Mononuclear cell (primary cell): ENCODE data around the gene UBQLN4. TPM values are rescaled to one million over a fixed set of nuclear protein-coding genes. Genes with fewer than 3 reads are reported as not detected.

ENCODE experiments used
- H3K27me3 ChIP-seq: 2 replicates; pipeline ENCODE4 v1.6.0; 2011; ENCODE audit warnings: low read length, control low read depth; ENCODE audit not compliant: insufficient read depth
- H3K4me1 ChIP-seq: 2 replicates; pipeline ENCODE4 v1.5.1; 2011; ENCODE audit warnings: mild to moderate bottlenecking, low read length, control low read depth; ENCODE audit not compliant: insufficient read depth
- H3K4me3 ChIP-seq: 2 replicates; pipeline ENCODE4 v1.5.1; 2011; ENCODE audit warnings: mild to moderate bottlenecking, low read length, moderate library complexity
- H3K9me3 ChIP-seq: 2 replicates; pipeline ENCODE4 v1.5.1; 2011; ENCODE audit warnings: low read depth, mild to moderate bottlenecking, control low read depth, low read length
- total RNA-seq: library from RNA; depleted of rRNA; stranded (reverse); fragments of >200 nt; gene quantifications from one replicate; pipeline ENCODE4 v1.2.3, GENCODE V29; 2012

The UBQLN4 gene
- 7.1 TPM for total RNA-seq

DNA sequence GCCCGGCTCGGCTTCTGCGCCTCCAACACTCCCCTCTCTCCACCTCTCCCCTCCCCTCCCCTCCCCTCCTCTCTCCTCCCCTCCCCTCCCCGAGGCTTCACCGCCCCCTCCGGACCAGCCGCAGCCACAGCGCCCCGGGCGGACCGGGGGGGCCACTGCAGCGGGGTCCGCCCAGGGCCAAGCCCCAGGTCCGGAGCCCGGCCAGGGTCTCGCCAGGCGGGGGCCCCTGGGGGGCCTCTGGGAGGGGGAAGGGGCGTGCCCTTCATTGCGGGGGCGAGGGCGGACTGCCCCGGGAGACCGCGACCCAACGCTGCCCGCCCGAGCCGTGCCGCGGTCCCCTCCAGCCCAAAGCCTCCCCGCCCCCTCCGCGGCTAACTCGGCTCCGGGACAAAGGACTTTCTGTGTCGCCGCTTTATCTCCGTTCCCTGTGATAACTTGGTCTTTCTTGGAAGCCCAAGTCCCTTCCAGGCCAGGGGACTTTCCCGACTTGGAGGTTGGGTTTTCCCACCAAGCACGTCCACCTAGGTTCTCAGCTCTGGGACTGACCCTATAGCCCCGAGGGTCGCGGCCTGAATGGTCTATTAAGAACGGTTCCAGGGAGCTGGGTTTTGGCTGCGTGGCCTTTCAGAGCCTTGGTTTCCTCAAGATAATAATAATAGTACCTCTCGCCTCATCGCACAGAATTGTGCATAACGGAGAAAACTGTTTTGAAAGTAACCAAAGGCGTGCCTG, at the start of gene UBQLN4:
UBQLN4 (minus strand) TSS at position 31 of the 732 bp plus-strand sequence. CDS start 97 bp downstream, outside the sequence.
- Histone ChIP-seq H3K4me1 (peaks cover 24% of the 10 kb centered on the region), H3K27me3 (no peaks in the 10 kb centered on the region), H3K9me3 (no peaks in the 10 kb centered on the region), H3K4me3 (peak within 1 kb of the TSS; percentile 92)

GRCh38 chr1:156102633-156103511, 49.3 kb upstream of the UBQLN4 start:
- H3K27me3 ChIP-seq: peaks cover 11% of the 10 kb centered on the region
- peaks cover 42% of the 10 kb centered on the region for H3K4me1 ChIP-seq
- H3K4me3 ChIP-seq: no peak overlapping the region
- no peaks in the 10 kb centered on the region for H3K9me3 ChIP-seq

GRCh38 chr1:156101880-156102279, 48.3 kb upstream of the UBQLN4 start:
- H3K4me1 ChIP-seq: peaks cover 49% of the 10 kb centered on the region
- no peaks in the 10 kb centered on the region for H3K9me3 ChIP-seq
- H3K4me3 ChIP-seq: no peak overlapping the region
- H3K27me3 ChIP-seq: peaks cover 5% of the 10 kb centered on the region

GRCh38 chr1:156100205-156100995, 46.8 kb upstream of the UBQLN4 start:
- Histone ChIP-seq H3K9me3 (no peaks in the 10 kb centered on the region), H3K4me1 (peaks cover 51% of the 10 kb centered on the region), H3K4me3 (no peak overlapping the region), H3K27me3 (peaks cover 5% of the 10 kb centered on the region)

DNA sequence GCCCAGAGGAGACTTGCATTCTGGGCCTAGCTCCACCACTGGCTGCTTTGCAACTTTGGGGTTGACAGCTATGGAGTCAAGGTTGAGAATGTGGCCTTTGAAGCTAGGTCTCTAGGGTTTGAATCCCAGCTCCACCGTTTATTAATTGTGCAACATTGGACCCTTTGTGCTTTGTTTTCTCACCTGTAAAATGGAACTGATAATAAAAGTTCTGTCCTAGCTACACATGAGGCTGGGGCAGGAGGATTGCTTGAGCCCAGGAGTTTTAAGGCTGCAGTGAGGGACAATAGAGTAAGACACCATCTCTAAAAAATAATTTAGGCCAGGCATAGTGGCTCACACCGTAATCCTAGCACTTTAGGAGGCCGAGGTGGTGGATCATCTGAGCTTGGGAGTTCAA, 45.7 kb upstream of the UBQLN4 start:
- Histone ChIP-seq H3K27me3 (peaks cover 5% of the 10 kb centered on the region), H3K4me1 (peaks cover 40% of the 10 kb centered on the region)

DNA sequence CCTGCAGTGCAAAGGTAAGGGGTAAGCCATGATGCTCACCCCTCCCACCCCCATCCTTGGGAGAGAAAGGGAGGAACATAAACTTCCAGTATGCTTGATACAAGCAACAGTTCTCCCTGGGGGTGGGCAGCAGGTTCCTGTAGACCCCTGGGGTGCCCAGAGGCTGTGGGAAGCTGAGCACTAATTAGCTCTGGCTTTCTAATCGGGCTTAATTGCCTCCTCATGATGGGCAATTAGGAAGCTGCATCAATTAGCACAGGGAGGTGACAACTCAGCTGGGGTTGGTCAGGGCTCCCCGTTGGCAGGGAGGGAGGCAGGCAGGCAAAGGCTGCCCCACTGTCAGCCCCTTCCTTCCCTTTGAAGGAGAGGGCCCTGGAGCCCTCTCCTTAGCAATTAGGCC, 45.2 kb upstream of the UBQLN4 start:
- Histone ChIP-seq H3K4me1 (peaks cover 35% of the 10 kb centered on the region), H3K9me3 (no peaks in the 10 kb centered on the region), H3K27me3 (peaks cover 6% of the 10 kb centered on the region), H3K4me3 (no peak overlapping the region)

More for the DNA sequence above, 45.7 kb upstream of the UBQLN4 start:
- no peak overlapping the region for H3K4me3 ChIP-seq
- H3K9me3 ChIP-seq: no peaks in the 10 kb centered on the region

GRCh38 chr1:156097499-156098178, 44.0 kb upstream of the UBQLN4 start:
- Histone ChIP-seq H3K4me1 (peaks cover 23% of the 10 kb centered on the region), H3K27me3 (peaks cover 9% of the 10 kb centered on the region), H3K9me3 (no peaks in the 10 kb centered on the region), H3K4me3 (no peak overlapping the region)

DNA sequence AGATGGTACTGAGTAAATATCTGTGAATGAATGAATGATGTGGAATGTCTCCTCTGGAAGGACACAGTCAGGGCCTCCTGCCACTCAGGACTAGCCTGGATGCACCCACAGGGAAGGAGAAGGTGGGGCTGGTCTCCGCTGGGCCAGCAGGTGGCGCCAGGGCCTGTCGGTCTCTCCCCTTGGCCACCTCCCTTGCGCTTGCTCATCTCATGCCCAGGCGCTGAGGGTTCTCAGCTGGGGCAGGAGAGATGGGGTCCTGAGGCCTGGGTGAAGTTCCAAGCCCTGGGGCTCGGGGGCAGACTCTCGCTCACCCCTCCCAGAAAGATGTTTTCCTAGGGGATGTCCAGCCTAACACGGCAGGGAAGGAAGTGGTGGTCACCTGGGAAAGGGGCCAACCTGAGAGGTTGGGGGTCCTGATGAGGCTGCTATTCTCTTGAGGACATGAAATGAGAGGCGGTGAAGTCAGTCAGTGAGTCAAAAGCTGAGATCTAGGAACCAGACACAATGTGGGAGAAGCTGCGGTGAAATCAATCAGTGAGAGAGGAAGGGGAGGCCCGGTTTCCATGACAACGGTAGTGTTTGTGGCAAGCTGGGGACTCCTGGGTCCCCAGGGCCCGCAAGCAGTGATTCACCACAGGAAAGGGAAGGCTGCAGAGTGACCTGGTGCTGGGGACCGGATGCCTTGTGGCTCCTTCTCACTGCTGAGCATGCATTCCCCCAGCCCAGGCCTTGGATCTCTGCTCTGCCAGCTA, 43.2 kb upstream of the UBQLN4 start:
- Histone ChIP-seq H3K4me3 (no peak overlapping the region), H3K4me1 (peaks cover 23% of the 10 kb centered on the region), H3K9me3 (no peaks in the 10 kb centered on the region), H3K27me3 (peaks cover 9% of the 10 kb centered on the region)

- Histone ChIP-seq H3K9me3 (no peaks in the 10 kb centered on the region), H3K4me3 (no peak overlapping the region), H3K27me3 (peaks cover 9% of the 10 kb centered on the region), H3K4me1 (peaks cover 24% of the 10 kb centered on the region)
Measured at GRCh38 chr1:156095906-156096508, 42.4 kb upstream of the UBQLN4 start.

- Histone ChIP-seq H3K27me3 (peaks cover 4% of the 10 kb centered on the region), H3K4me1 (peaks cover 28% of the 10 kb centered on the region), H3K4me3 (no peak overlapping the region), H3K9me3 (no peaks in the 10 kb centered on the region)
Measured at GRCh38 chr1:156091610-156092009, 38.0 kb upstream of the UBQLN4 start.

DNA sequence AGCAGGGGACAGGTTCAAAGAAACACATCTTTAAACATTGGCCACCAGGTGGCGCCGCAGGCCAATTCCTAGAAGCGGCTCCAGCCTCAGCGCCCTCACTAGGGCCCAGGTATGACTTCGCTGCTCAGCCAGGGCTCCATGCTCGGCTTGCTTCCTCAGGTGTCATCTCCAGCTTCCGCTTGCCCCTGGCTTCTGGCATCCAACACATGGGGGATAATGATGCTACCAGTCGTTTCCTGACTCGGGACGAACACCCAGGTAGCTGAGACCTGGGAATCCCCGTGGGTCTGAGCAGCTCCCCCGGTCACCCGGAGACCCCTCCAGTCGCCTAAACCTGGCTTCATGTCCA, 37.2 kb upstream of the UBQLN4 start:
- Histone ChIP-seq H3K27me3 (peaks cover 4% of the 10 kb centered on the region), H3K4me3 (no peak overlapping the region), H3K9me3 (no peaks in the 10 kb centered on the region), H3K4me1 (peaks cover 20% of the 10 kb centered on the region)

- Histone ChIP-seq H3K4me3 (no peak overlapping the region), H3K9me3 (no peaks in the 10 kb centered on the region), H3K4me1 (peaks cover 18% of the 10 kb centered on the region), H3K27me3 (peaks cover 4% of the 10 kb centered on the region)
Measured at GRCh38 chr1:156090138-156090839, 36.7 kb upstream of the UBQLN4 start.

- H3K27me3 ChIP-seq: peaks cover 7% of the 10 kb centered on the region
- no peaks in the 10 kb centered on the region for H3K9me3 ChIP-seq
- peaks cover 18% of the 10 kb centered on the region for H3K4me1 ChIP-seq
- no peak overlapping the region for H3K4me3 ChIP-seq
Measured at GRCh38 chr1:156089704-156090103, 36.1 kb upstream of the UBQLN4 start.
